Measurements from ENCODE around the gene SLC39A3.
A peak's percentile ranks its signal among the peaks of the same experiment; 100 is the strongest.

SLC39A3 gene, protein sequence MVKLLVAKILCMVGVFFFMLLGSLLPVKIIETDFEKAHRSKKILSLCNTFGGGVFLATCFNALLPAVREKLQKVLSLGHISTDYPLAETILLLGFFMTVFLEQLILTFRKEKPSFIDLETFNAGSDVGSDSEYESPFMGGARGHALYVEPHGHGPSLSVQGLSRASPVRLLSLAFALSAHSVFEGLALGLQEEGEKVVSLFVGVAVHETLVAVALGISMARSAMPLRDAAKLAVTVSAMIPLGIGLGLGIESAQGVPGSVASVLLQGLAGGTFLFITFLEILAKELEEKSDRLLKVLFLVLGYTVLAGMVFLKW

DNA sequence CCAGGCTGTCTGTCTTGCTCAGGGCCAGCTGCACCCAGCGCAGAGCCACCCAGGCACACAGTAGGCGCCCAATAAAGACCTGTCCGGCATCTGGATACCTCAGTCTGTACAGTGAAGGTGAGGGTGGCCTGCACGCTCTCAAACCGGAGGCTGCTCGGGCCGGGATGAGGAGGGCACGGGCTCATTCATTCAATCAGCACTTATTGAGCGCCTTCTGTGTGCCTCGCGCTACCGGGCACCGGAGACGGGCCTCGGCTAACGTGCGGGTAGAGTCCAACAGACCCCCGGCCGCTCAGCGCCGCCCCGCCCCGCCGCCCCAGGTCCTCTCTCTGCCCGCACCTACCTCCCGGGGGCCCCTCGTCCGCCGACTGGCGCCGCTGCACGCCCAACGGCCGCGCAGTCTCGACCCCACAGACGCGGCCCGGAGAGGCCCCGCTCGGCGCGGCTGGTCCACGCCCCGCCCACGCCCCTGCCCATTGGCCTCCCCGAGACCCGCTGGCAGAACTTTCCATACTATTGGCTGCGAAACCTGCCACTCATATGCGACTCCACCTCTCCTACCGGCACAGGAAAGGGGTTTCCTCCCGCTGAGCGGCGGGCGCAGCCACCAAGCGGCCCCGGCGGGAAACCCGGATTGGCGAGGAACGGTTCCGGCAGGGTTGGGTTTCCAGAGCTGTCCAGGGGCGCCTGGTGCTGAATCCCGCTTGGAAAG, at the start of gene SLC39A3:
TSS of gene SLC39A3 (minus strand) at position 416 of the 712 bp plus-strand sequence. CDS start 2,760 bp downstream, outside the sequence.
- peak; percentile 99 for DNase-seq

DNA sequence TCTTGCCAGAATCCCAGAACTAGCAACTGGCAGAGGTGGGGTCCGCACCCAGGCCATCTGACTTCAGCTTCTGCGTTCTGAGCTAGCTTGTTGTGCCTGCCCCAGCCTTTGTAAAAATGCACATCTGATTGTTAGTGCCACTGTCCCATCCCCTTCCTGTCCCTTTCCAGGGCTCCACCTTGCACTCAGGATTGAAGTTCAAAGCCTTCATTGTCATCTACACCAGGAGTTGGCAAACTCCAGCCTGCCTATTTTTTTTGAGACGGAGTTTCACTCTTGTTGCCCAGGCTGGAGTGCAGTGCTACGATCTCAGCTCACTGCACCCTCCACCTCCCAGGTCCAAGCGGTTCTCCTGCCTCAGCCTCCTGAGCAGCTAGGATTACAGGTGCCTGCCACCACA, 48.4 kb upstream of the SLC39A3 start:
- no peak for DNase-seq

DNA sequence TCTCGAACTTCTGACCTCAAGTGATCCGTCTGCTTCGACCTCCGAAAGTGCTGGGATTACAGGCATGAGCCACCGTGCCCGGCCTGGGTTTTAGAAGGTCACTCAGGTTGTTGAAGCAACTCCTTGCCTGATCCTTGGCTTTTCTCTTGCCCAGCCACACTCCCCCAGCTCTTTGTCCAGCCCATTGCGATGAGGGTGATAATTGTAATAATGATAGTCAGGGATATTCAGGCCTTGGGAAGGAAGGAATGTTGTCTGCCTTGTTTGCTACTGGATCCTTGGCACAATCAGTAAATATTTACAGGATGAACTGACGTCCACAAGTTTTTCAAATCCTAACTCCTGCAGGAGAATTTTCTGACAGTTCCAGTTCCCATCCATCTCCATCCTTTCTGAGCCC, 47.3 kb upstream of the SLC39A3 start:
- DNase-seq: no peak

DNA sequence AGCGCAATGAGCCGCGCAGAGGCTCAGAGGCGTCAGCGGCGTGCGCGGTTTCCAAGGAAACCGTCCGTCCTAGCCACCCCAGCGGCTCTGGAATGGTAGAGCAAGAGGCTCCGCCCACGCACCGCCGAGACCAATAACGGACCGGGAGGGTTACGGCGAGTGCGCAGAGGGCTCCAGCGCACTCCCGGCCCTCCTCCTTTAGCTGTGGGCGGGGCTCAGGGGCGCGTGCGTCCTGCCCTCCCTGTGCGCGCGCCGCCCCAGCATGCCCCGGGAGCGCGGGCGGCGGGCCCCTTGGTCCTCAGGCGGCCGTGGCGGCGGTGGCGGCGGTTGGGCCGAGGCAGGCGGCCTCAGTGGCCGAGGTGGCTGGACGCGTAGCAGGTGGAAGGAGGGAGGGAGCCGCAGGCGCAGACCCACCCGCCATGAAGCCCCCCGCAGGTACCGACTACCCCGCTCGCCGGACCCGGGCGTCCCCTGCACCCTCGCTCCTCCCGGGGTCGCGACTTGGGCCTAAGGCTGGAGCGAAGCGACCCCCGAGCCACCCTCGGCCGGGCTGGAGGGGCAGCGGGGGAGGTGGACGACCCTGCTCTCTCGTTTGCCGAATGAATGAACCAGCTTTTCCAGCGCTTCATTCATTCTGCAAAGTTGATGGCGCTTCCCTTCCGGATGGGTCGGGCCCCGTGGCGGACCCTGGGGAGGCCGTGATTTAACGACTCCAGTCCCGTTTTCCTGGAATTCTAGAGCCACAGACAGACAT, 45.6 kb upstream of the SLC39A3 start, which contains the start of gene THOP1:
TSS of gene THOP1 (plus strand) at position 260 of the 754 bp plus-strand sequence. CDS start at position 420, 160 bp downstream.
- DNase-seq: peak; percentile 99

DNA sequence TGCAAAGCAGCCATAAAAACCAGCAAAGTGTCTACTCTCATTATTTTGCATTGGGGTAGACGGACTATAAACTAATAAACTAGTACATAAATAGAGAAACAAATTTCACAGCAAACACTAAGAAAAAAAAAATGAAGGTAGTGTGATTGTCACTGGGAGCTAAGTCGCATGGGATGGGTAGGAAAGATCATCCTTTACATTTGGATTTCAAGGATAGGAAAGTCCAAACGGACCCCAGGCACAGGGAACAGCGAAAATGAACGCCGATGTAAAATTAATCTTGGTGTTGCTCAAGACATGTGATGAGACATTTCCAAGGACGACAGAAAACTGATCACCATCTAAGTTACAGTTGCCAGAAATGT, 43.9 kb upstream of the SLC39A3 start:
- no peak for DNase-seq

DNA sequence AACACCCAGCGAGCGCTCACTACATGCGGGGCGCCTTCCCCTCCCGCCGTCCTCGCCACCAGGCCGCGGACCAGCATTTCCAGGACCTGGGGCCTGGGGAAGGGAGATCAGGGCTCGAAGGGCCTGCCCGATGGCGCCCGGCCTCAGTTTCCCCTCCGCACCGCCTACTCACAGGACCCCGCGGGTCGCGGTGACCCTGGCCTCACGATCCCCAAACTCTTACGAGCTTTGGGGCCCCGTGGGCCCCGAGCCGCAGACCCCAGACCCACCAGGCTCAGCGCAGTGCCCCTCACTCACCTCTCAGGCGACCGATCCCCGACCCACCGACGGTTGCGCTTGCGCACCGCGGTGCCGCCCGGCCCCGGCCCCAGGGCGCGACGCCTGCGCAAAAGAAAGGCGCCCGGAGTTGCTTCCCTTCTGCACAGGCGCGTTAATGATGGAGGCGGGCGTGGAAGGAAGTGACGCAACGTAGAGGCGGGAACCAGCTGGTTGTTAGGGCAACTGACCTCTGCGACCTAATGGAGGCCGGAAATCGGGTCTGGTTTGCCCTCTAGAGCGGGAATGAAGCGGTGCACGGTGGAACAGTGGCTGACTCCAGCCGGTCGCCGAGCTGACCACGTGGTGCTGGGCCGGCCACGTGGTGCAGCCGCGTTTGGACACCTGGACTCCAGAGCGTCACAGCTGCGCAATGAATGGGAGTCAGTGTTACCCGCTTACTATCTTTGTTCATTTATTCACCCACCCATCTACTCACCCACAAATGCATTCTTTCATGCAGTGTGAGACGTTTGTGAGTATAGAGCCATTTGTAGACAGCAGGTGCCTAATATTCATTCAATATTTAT, 43.3 kb upstream of the SLC39A3 start, which contains the start of gene SGTA:
TSS of gene SGTA (minus strand) at position 338 of the 845 bp plus-strand sequence. CDS start 14,205 bp downstream, outside the sequence.
- peak; percentile 98 for DNase-seq

DNA sequence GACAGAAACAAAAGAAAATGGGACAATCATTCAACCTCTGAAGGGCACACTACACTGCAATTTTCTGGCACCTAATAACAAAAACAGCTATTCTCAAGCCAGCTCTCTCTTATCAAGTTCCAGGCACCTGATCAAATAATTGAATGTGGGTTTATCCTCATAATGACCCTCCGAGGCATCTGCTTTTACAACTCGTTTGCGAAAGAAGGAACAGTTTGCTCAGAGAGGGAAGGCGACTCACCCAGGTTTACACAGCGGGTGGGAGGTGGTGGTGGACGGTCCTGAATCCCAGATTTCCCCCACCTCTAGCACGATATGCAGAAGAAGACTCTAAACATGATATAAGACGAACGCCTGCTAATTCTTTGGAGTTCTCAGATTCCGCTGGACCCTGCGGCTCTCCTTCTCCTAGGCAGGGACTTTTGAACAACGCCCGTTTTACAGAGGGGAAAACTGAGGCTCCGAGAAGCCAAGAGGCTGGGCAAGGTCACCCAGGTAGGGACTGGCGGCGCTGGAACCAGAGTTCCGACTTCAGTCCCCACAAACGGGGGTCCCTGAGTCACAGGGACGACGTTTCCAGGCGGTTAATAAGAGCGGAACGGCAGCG, 42.6 kb upstream of the SLC39A3 start:
- DNase-seq: peak; percentile 21

DNA sequence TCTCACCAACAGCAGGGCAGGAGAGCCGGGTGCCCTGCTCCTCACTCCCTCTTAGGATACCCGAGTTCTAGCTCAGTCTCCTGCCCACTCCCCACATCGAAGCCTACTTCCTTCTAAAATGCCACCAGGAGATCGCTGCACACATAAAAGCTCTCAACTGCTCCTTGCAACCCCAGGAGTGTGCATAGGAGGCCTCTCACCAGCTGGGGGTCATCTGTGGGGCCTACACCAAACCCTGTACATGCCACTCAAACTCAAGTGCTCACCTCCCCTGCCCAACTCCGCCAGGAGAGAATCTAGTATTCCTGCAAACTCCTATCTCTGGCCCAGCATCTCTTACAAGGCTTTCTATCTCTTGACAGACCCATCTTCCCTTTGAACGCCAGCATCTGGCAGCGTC, 40.5 kb upstream of the SLC39A3 start:
- DNase-seq: no peak

DNA sequence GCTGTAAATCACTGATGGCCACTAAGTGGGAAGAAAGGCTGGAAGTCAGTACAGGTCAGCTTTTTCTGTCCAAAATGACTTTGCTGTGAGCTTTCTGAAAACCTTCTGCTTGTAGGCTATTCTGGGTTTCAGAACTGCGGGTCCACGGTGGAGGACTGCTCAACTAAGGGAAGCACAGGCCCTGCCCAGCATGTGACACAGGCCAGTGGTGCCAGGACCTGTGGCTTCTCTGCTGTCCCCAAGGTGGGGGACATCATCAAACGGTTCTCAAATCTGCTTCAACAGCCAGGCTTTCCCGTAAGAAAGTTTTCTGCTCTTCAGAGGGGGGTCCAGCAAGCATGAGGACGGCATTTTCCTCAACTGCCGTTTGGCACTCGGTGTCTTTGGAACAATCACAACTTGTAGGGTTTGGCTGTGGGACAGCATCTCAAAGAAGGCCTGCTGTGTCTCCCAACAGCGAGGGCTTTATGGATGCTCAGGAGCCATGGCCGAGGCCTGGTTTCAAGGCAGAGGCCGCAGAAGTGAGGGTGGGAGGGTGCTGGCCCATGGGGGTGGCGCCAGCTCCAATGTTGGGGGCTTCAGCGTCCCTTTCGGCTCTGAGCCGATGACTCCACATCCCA, 39.4 kb upstream of the SLC39A3 start:
- DNase-seq: no peak

DNA sequence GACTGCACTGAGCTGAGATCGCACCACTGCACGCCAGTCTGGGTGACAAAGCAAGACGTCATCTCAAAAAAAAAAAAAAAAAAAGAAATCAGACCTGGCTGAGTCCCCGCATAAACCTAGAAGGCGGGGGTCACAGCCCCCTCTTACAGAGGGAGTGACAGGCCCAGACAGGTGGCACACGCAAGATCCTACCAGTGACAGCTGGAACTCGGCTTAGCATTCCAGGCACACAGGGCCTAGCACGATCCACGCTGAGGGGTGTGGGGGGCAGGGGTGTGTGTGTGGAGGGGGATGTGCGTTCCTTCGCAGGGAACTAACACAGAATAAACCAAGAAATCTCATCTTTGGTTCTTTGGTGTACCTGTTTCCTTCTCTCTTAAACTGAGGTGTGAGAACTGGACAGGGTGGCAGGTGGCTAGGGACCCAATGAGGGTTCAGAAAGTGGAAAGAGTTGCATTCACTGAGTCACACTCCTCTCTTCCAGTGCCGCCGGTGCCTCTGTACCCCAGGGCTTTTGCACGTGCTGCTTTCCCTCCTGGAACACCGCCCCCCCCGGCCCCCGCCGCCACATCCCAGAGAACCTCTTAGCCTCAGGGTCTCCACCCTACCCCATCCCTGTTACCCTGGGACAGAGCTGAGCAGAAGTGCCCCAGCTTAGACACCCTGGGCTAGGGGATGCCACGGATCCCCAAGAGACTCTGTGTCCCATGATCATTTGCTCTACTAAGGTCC, 38.3 kb upstream of the SLC39A3 start:
- DNase-seq: no peak

DNA sequence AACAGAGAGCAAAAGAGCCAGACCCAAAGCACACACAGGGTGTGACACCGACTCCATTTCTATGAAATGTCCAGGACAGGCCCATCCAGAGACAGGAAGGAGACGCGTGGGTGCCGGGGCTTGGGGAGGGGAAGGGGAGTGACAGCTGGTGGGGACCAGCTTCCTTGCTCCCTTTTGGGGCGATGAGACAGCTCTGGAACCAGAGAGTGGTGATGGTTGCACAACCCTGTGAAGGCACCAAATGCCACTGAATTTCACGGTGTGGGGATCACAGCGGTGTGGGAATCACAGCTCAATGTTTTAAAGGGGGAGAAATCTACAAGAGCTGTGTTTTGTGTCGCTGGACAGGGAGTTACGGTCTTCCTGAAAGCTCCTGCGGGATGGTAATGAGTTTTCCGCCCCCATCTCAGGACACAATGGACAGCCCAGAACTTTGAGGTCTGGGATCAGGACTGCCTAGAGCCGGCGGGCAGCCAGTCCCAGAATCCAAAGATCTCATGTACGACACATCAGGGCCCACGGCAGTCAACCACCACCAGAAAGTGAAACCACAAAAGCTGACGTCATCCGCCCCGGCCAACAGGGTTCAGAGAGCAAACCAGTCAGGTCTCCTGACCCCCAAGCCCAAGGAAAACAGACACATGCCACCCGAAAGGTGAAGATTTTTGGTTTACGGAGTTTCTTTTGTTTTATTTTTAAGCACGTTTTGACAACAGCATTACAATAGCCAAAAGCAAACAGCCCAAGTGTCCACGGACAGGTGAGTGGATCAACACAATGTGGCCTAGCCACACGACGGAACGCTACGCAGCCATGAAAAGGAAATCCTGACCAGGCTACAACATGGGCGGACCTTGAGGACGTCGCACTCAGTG, 36.0 kb upstream of the SLC39A3 start:
- DNase-seq: peak; percentile 72

DNA sequence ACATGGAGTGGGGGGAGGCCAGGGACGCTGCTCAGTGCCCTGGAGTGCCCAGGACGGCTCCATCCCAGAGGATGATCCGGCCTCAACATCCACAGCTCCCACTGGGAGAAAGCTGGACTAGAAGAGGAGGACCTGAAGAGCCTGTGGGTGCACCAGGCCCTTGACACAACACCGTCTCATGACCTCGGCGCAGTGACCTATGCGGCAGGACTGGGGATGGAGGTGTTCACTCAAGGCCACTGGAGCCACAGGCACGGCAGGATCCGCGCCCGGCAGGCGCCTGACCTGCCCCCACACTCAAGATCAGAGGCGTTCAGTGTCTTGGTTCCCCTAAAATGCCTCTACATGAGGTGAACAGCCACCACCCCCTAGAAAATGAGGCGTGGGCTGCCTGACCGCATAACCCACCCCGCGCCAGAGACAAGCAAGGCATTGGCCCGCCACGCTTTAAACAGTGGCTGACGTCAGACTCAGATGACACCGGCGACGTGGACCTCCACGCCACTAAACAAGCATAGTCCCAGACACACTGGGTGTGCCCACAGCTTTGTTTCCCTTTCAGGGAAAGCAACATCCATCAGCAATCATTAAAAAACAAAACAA, 35.2 kb upstream of the SLC39A3 start:
- DNase-seq: no peak

DNA sequence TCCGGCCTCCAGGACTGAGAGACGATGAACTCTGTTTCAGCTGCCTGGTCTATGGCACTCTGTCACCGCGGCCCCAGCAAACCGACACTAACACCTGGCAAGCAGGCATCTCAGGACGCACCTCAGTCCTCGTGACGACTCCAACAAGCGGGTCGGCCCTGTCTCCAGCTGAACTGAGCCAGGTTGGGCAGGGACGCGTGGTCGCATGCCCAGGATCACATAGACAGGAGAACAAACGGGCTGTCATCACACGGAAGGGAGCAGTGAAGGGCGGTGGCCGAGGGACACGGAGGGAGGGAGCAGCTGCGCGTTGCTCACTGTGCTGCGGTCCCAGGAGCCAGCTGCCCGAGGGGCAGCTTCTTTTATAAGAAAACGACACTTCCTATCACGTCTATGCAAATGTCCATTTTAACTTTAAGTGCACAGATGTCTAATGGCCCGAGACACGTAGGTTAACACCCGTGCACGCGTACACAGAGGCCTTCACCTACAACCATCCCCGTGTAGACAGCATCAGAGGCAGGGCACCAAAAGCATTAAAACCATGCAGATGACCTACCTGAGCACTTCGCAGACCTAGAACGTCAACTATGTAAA, 34.4 kb upstream of the SLC39A3 start:
- DNase-seq: no peak

DNA sequence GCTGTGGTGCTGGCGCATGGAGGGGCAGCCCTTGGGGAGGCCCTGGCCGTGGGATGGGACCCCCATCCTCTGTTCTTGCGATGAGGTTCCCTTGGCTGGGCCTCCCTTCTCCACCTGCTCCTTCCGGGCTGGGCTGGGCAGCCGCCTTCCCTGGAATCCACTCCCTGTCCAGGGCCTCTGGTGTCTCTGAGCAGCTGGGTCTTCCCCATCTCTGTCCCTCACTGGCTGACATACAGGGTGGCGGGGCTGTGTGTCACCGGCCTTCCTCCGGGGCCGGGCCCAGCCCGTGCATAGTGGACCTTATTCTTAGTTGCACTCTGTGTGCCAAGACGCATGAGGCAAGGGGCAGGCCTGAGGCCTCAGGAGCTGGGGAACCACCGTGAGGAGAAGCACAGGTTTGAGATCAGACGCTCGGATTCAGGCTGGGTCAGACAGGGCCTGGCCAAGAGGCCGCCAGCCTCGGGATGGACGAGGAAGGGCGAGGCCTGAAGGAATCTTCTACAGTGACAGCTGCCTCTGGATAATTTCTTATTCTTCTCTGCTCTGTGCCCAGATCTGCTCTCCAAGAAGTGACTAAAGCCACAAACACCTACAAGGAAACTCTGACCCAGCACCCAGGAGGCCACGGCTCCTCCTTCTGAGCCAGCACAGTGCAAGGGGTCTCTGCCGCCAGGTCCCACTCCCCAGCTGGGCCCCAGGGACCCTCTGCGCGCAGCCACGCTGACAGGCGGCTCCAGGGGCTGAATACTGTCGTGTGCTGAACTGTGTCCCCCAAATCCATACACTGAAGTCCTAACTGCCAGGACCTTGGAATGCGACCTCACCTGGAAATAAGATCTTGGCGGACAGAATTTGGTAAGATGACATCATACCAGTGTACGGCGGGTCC, 32.2 kb upstream of the SLC39A3 start:
- no peak for DNase-seq

DNA sequence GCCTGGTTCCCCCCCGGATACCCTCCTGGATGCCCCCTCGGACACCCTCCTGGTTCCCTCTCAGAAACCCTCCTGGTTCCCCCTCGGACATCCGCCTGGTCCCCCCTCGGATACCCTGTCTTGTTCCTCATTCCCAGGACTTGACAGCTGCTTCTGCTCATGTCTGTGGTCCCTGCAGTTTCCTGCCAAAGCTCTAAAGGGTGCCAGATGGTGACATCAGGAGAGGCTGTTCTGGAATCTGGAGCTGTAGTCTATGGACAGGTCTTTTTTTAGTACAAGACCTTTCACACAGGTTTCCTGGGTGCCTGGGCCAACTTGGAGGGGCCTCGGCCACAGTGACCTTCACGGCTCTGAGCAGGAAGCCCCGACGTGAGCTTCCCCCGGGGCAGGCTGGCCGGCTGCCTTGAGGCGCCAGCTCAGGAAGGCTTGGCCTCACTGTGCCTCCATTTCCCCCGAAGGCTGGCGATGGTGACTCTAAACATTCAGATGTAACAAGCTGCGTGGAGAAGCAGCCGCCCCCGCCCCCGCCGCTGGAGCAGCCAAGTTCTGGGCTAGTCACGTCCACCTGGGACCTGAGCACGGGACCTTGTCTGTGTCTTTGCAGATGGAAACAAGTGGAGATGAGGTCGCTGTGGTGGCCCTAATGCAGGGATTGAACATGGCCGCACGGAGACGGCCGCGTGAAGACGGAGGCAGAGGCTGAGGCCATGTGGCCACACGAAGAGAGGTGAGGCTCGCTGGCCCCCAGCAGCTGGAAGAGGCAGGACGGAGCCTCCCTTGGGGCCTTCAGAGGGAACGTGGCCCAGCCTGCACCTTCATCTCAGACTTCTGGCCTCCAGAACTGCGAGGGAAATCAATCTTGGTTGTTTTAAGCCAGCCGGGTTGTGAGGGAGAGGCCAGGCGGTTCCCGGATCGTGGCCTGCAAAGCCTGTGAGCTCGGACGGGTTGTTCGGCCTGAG, 30.5 kb upstream of the SLC39A3 start:
- DNase-seq: no peak

DNA sequence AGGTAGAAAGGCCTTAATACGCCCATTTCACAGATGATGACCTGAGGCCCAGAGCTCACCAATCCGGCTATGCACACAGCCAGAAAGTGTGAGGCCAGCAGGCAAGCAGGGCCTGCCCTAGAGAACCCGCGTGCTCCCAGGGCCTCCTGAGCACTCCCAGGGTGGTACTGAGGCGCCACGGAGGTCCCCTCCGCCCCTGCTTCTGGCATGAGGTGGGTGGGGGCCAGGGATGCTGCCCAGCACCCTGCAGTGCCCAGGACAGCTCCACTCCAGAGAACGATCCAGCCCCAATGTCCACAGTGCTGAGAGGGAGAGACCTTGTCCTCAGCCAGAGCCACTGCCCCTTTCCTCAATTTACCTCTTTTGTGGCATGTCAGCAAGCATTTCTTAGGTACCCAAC, 29.4 kb upstream of the SLC39A3 start:
- no peak for DNase-seq

All from activated naive CD4-positive, alpha-beta T cell treated with Interleukin-2 at 50 U/mL for 16 hours (primary cell).